ENCODE measurements around the gene UBAC2.

The UBAC2 gene

DNA sequence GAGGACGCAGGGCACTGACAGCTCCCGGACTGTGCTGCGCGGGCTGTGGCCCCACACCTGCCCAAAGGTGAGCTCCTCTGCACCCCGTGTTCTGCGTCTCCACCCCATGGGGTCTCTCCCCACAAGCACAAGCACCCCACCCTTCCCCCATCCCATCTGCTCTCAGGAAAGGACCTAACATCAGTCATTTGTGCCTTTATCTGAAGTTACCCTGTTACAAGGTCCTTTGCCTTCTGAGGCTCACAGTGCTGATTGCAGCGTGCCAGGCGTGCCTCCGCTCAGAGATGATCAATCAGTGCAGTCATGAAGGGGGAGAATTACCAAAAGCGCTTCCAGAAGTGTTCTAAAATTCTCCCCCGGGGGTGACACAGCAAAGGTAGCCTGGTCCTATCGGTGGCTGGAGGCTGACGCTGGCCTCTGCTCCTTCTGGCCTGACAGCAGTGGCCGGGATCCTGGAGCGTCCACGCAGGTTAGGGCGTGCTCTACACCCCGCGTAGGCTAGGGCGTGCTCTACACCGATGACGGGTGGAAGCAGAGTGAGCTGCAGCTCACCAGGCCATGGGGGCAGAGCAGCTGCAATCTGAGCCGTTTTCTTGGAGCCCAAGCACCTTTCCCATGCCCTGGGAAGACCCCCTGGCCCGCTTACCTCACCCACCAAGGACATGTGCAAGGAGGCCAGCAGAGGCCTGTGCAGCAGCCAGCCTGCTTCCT is 215.9 kb downstream of the UBAC2 start:
- no peak for DNase-seq (ENCODE audit: low read depth)

GRCh38 chr13:99417201-99418102 is 216.8 kb downstream of the UBAC2 start:
- no peak for DNase-seq (ENCODE audit: low read depth)

DNA sequence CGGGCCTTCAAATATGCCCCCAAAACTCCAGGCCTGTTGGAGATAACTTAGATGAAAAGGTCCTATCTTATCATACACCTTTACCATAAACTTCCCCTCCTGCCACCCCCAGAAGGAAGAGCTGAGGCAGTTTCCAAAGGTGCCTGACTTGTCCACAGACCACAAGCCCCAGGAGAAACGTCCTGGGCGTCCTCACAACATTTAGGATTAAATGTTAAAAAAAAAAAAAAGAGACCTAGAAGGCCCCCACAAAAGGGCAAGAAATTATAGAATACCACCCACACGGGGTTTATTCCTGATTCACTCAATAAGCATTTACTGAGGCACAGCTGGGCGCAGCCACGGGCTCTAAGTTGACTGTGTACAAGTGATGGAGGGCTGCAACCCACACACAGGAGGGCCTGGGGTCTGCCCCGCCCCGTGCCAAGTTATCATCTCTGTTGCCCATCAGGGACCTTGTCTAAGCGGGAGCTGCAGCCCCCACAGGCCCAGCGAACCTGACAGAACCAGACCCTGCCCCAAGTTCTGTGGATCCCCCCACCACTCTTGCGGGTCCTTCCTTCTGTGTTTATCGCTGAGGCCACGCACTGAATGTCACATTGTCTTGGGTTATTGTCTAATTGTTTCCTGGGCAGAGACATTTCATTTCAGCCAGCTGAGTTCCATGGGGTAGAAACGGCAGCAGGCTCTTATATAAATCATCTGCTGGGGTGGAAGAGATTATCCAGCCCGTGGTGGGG is 217.6 kb downstream of the UBAC2 start:
- no peak for DNase-seq (ENCODE audit: low read depth)

GRCh38 chr13:99418843-99419140 is 218.1 kb downstream of the UBAC2 start:
- no peak for DNase-seq (ENCODE audit: low read depth)

- no peak for DNase-seq (ENCODE audit: low read depth)
These were observed 219.1 kb downstream of the UBAC2 start for GRCh38 chr13:99419591-99420243.

DNA sequence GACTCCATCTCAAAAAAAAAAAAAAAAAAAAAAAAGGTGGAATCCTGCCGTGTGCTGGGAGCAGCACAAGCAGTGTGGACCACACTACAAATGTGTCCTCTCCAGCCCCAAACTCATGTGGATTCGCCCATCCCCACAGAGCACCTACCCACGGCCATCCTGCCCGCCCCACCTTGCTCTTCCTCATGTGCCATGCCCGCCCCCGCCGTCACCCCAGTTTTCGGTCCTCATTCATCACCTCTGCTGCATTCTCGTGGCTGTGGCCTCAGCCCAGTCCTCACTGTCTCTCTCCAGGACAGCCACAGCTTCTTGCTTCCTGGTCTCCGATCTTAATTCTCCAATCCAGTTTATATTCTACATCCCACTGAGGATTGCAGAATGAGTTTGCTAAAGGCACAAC is 220.6 kb downstream of the UBAC2 start:
- DNase-seq (ENCODE audit: low read depth), result no peak

DNA sequence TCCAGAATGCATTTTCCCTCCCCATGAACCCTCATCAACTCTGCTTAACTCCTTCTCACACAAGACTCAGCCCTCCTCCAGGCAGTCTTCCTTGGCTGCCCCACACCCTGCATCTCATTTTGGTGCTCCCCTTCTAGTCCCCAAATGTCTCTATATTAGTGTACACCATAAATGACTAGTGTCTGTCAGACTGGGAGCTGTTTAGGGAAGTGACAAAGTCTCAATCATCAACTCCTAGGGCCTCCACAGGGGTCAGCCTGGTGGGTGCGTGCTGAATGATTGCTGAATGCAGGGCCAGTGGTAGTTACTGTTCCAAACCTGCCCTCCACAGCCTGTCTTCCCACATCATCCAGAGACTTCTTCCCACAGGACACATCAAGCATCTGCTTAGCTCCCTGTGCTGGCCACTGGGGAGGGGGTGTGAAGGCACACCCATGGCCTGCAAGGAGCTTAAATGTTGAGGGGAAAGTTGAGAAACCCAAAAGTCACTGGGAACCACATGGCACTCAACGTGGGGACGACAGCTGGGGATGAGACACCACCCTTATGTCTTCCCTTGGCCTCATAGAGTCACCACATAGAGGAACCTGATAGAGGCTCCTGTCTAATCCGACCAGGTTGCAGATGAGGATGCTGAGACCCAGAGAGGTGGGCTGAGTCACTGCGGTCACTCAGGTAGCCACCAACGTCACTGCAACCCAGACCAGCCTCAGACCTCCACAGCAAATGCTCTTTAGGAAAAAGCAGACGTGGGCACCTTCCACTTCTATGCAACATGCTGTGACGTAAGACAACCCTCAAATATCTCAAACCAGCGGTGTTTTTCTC is 221.3 kb downstream of the UBAC2 start:
- DNase-seq (ENCODE audit: low read depth), result no peak

DNA sequence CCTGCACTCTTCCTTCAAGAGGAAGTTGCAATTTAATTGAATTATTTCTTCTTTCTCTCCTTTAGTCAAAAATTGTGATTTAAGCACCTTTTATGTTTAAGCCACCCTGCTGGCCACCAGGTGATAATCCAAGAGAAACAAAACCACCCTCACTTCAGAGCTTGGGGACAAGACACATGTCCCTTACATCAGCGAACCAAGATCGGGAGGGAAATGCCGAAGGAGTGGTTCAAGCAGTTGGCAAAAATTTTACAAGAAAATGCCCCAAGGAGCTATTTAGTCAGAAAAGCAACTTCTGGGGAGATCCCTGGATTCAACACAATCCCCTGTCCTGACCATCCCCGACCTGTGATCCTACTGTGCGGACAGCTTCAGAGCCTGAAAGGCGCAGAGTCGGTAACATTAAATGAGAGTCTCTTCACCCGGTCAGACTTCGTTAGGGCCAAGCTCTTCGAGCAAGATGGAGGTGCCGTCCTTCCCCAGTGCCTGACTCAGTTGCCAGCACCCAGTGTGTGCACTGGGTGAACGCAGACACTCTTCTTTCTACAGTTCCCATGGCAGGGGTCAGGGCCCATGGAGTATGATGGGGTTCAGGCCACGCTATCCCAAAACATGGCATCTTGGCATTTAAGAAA is 222.0 kb downstream of the UBAC2 start:
- no peak for DNase-seq (ENCODE audit: low read depth)

GRCh38 chr13:99425485-99426341 is 225.1 kb downstream of the UBAC2 start:
- no peak for DNase-seq (ENCODE audit: low read depth)

DNA sequence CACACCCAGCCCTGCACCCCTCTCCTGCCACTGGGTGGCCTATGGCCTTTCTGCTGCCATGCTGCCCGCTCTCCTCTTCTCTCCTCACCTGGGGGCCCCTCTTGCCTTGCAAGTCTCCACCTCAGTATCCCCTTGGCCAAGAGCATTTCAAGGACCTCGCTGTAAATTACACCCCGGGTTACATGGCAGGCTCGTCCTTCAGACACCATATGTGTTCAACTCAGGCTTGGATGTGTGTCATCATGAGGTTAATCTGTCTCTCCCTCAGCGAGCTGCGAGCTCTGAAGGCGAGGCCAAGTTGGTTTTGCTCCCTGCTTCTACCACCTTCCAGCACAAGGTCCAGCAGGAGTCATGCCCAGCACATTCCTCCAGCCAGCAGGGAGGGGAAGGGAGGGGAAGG is 225.8 kb downstream of the UBAC2 start:
- DNase-seq (ENCODE audit: low read depth), result no peak

GRCh38 chr13:99429670-99430069 is 229.0 kb downstream of the UBAC2 start:
- no peak for DNase-seq (ENCODE audit: low read depth)

GRCh38 chr13:99431927-99432608 is 231.4 kb downstream of the UBAC2 start:
- no peak for DNase-seq (ENCODE audit: low read depth)

DNA sequence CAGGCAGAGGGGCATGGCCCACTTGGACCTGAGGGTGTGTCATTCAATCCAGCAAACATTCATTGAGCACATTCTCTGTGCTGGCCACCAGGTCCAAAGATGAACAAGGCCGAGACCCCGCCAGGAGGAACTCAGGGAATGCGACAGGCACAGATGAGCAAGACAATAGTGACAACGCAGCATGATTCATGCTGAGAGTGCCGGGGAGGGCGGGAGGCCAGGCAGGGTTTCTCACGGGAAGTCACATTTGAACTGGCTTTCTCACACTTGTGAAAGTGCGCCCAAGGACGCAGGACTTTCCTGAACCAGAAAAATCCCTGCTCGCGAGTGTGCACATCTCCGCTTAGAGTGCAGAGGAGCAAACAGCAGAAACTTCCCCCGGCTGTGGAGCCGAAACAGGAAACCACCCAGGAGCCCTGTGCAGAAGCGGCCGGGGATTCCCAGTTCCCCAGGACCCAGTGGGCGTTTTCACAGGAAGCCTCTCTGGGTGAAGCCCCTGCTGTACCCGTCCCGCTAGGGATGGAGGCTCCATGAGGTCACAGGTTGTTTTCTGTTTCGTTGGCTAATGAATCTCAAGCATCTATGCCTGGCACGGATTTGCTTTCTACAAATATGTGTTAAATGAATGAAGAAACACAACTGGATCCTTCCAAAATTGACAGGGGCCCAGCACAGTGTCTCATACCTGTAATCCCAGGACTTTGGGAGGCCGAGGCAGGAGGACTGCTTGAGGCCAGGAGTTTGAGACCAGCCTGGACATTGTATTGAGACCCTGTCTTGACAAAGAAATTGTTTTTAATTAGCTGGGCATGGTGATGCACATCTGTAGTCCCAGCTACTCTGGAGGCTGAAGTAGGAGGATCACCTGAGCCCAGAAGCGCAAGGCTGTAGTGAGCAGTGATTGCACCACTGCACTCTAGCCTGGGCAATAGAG is 232.2 kb downstream of the UBAC2 start:
- DNase-seq (ENCODE audit: low read depth), result peak; percentile 78

DNA sequence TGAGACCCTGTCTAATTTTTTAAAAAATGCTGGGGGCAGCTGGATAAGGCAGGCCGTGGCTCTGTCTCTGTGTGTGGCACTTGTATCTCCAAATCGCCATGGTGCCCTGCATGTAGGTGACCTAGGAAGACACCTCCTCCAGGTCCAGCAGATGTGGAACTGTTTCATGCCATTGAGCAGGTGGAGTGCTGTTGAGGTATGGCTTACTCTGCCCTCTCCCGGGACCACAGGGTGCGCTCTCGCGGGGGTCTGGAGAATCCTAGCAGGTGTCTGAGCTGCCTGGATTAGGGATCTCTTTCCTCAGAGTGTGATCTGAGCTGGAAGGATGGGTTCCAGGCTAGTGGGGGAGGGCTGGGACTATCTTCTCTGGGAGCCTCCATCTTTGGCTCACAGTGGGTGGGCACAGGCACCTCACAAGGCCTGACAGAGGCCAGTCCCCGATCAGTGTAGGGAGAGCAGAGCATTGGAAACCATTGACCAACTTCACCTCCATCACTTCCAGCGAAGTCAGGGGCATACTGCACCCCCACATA is 233.0 kb downstream of the UBAC2 start:
- no peak for DNase-seq (ENCODE audit: low read depth)

DNA sequence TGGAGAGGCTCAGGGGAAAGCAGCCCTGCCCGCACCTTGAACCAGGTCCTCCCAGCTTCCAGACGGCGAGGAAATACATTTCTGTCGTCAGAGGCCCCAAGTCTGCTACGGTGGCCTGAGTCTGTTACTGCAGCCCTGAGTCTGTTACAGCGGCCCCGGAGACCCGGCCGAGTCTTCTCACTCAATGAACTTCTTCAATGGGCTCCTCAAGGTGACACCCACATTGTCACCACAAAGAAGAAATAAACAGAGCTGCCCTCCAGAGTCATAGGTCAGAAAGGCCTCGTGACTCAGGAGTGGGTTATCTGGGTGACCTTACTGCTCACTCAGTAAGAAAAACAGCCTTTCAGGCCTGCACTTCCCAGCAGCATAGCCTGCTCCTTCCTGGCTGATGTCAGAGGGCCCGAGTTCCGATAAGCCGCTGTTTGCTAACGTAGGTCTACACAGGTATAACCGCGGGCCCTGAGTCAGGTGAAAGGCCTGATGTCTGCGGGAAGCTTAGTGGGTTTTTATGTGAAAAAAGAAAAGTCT is 233.7 kb downstream of the UBAC2 start:
- DNase-seq (ENCODE audit: low read depth), result peak; percentile 69

GRCh38 chr13:99435116-99435515 is 234.5 kb downstream of the UBAC2 start:
- no peak for DNase-seq (ENCODE audit: low read depth)

DNA sequence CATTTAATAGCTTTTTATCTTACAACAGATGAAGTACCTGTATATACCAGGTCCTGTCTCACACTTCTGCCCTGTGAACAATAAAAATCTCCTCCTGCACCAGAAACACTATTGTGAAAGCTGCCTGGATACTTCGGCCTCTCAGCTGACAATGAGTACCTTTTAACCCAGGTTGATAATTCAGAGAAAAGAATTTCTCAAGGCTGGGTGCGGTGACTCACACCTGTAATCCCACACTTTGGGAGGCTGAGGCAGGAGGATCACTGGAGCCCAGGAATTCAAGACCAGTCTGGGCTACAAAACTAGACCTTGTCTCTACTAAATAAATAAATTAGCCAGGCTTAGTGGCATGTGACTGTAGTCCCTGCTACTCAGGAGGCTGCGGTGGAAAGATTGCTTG is 235.3 kb downstream of the UBAC2 start:
- DNase-seq (ENCODE audit: low read depth), result no peak

Measured in activated T-helper 9 cell treated with anti-CD3 and anti-CD28 coated beads, Interleukin-2, amount 50 U/mL, for 16 hours (primary cell).